Measurements from ENCODE around the gene PRMT3.

The PRMT3 gene

DNA sequence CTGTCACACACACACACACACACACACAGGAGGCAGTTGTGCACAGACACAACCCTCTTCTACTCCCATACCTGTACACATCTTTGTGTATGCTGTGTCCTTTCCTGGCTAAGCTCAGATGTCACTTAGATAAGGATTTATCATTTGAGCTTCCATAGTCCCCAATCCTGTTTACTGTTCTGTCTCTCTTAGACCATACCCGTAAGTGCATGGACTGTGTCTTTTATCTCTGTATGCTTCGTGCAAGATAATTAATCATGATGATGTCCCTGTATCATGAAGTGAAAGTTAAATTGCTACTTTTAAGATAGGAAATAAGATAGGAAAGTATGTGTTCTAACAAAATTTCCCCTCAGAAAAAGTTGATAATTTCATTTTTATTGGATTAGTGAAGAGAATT, 30.3 kb downstream of the PRMT3 start:
- Histone ChIP-seq H3K36me3 (ENCODE audit: control insufficient read depth, insufficient read depth, low read length) (no peaks in the 10 kb centered on the region), H3K9me3 (ENCODE audit: control insufficient read depth, low read length) (no peaks in the 10 kb centered on the region), H3K4me1 (ENCODE audit: control insufficient read depth, insufficient read depth, low read length) (no peaks in the 10 kb centered on the region), H3K27me3 (ENCODE audit: control insufficient read depth, insufficient read depth, low read length, poor library complexity, severe bottlenecking) (no peaks in the 10 kb centered on the region), H3K4me3 (ENCODE audit: insufficient read depth, low read depth, low read length) (no peak overlapping the region), H3K27ac (ENCODE audit: insufficient read depth, low read depth, low read length, poor library complexity, severe bottlenecking) (no peak overlapping the region)
- WGBS, 2 experiments = 98 to 100% methylated on average over 2 of the region's 2 CpGs

DNA sequence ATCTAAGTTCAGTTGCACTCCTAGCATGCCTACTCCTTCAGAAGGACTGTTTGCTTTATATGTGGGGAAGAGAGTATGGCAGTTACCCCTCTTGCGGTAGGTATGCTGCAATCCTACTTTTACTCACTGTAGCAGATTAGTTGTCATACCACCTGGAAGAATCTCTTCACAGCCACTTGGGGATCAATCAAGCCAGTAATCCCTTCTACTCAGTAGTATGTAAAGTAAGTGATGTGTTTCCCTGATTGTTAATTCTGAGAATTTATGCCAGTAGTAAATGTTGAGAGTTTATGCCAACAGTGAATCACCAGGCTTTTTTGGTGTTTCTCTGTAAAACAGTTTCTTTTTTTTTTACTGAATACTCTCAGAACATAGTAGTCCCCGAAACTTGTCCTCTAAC, 34.4 kb downstream of the PRMT3 start:
- 69 to 83% methylated on average over 2 of the region's 2 CpGs for WGBS, 2 experiments
- no peaks in the 10 kb centered on the region for H3K36me3 ChIP-seq (ENCODE audit: control insufficient read depth, insufficient read depth, low read length)

DNA sequence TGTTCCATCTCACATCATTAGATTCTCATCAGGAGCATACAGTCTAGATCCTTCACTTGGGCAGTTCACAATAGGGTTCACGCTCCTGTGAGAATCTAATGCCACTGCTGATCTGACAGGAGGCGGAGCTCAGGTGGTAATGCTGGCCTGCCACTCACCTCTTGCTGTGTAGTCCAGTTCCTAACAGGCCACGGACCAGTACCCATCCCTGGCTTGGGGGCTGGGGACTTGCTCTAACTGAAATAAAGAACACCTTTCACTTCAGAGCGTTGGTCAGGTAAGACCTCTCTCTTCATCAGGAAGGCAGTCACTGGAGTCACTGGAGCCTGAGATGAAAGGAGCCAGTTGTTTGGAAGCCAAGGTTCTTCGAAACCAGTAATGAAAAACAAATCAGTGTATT, 41.7 kb downstream of the PRMT3 start:
- H3K36me3 ChIP-seq (ENCODE audit: control insufficient read depth, insufficient read depth, low read length) = no peaks in the 10 kb centered on the region
- H3K9me3 ChIP-seq (ENCODE audit: control insufficient read depth, low read length) = no peaks in the 10 kb centered on the region
- H3K27me3 ChIP-seq (ENCODE audit: control insufficient read depth, insufficient read depth, low read length, poor library complexity, severe bottlenecking) = no peaks in the 10 kb centered on the region
- 92 to 95% methylated on average over 5 of the region's 5 CpGs for WGBS, 2 experiments
- H3K27ac ChIP-seq (ENCODE audit: insufficient read depth, low read depth, low read length, poor library complexity, severe bottlenecking) = no peak overlapping the region
- H3K4me1 ChIP-seq (ENCODE audit: control insufficient read depth, insufficient read depth, low read length) = no peaks in the 10 kb centered on the region
- H3K4me3 ChIP-seq (ENCODE audit: insufficient read depth, low read depth, low read length) = no peak overlapping the region

More for the DNA sequence above, 34.4 kb downstream of the PRMT3 start:
- Histone ChIP-seq H3K27ac (ENCODE audit: insufficient read depth, low read depth, low read length, poor library complexity, severe bottlenecking) (no peak overlapping the region), H3K4me1 (ENCODE audit: control insufficient read depth, insufficient read depth, low read length) (no peaks in the 10 kb centered on the region), H3K9me3 (ENCODE audit: control insufficient read depth, low read length) (no peaks in the 10 kb centered on the region), H3K4me3 (ENCODE audit: insufficient read depth, low read depth, low read length) (no peak overlapping the region), H3K27me3 (ENCODE audit: control insufficient read depth, insufficient read depth, low read length, poor library complexity, severe bottlenecking) (no peaks in the 10 kb centered on the region)

- H3K4me3 ChIP-seq (ENCODE audit: insufficient read depth, low read depth, low read length) = no peak overlapping the region
- WGBS, 2 experiments = 92 to 98% methylated on average over 2 of the region's 2 CpGs
- no peaks in the 10 kb centered on the region for H3K27me3 ChIP-seq (ENCODE audit: control insufficient read depth, insufficient read depth, low read length, poor library complexity, severe bottlenecking)
- no peaks in the 10 kb centered on the region for H3K4me1 ChIP-seq (ENCODE audit: control insufficient read depth, insufficient read depth, low read length)
- H3K9me3 ChIP-seq (ENCODE audit: control insufficient read depth, low read length) = no peaks in the 10 kb centered on the region
- no peaks in the 10 kb centered on the region for H3K36me3 ChIP-seq (ENCODE audit: control insufficient read depth, insufficient read depth, low read length)
- no peak overlapping the region for H3K27ac ChIP-seq (ENCODE audit: insufficient read depth, low read depth, low read length, poor library complexity, severe bottlenecking)
Measured at GRCh38 chr11:20438637-20439036, 51.1 kb downstream of the PRMT3 start.

DNA sequence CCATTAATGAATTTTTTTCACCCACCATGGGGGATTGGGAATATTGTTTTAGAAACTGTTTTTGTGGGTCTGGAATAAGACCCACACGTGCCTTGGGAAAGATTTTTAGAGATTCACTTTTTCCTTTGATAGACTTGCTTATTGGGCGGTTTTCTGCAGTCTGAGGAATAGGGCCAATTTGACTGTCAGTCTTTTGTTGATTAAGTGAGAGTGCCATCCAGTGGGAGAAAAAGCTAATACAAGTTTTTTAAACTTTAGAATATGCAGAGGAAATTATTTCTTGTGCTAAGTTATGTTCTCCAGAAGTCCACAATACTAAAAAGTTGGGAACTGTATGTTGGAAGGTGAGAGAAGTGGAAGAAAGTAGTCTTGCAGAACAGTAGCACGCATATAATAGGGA, 56.1 kb downstream of the PRMT3 start:
- 72 to 80% methylated on average over 3 of the region's 3 CpGs for WGBS, 2 experiments
- Histone ChIP-seq H3K4me3 (ENCODE audit: insufficient read depth, low read depth, low read length) (no peak overlapping the region), H3K36me3 (ENCODE audit: control insufficient read depth, insufficient read depth, low read length) (no peaks in the 10 kb centered on the region), H3K4me1 (ENCODE audit: control insufficient read depth, insufficient read depth, low read length) (no peaks in the 10 kb centered on the region), H3K27ac (ENCODE audit: insufficient read depth, low read depth, low read length, poor library complexity, severe bottlenecking) (no peak overlapping the region), H3K27me3 (ENCODE audit: control insufficient read depth, insufficient read depth, low read length, poor library complexity, severe bottlenecking) (no peaks in the 10 kb centered on the region), H3K9me3 (ENCODE audit: control insufficient read depth, low read length) (no peaks in the 10 kb centered on the region)

- Histone ChIP-seq H3K27ac (ENCODE audit: insufficient read depth, low read depth, low read length, poor library complexity, severe bottlenecking) (no peak overlapping the region), H3K27me3 (ENCODE audit: control insufficient read depth, insufficient read depth, low read length, poor library complexity, severe bottlenecking) (no peaks in the 10 kb centered on the region), H3K36me3 (ENCODE audit: control insufficient read depth, insufficient read depth, low read length) (no peaks in the 10 kb centered on the region), H3K4me3 (ENCODE audit: insufficient read depth, low read depth, low read length) (no peak overlapping the region), H3K9me3 (ENCODE audit: control insufficient read depth, low read length) (no peaks in the 10 kb centered on the region), H3K4me1 (ENCODE audit: control insufficient read depth, insufficient read depth, low read length) (no peaks in the 10 kb centered on the region)
- WGBS, 2 experiments = 86 to 100% methylated on average over 1 of the region's 1 CpG
Measured at GRCh38 chr11:20444535-20444934, 57.0 kb downstream of the PRMT3 start.

GRCh38 chr11:20448834-20449233, 61.3 kb downstream of the PRMT3 start:
- Histone ChIP-seq H3K27me3 (ENCODE audit: control insufficient read depth, insufficient read depth, low read length, poor library complexity, severe bottlenecking) (no peaks in the 10 kb centered on the region), H3K36me3 (ENCODE audit: control insufficient read depth, insufficient read depth, low read length) (no peaks in the 10 kb centered on the region), H3K4me3 (ENCODE audit: insufficient read depth, low read depth, low read length) (no peak overlapping the region), H3K4me1 (ENCODE audit: control insufficient read depth, insufficient read depth, low read length) (no peaks in the 10 kb centered on the region), H3K9me3 (ENCODE audit: control insufficient read depth, low read length) (no peaks in the 10 kb centered on the region), H3K27ac (ENCODE audit: insufficient read depth, low read depth, low read length, poor library complexity, severe bottlenecking) (no peak overlapping the region)
- 96 to 97% methylated on average over 3 to 4 of the region's 4 CpGs for WGBS, 2 experiments

GRCh38 chr11:20450829-20451228, 63.3 kb downstream of the PRMT3 start:
- Histone ChIP-seq H3K4me1 (ENCODE audit: control insufficient read depth, insufficient read depth, low read length) (no peaks in the 10 kb centered on the region), H3K9me3 (ENCODE audit: control insufficient read depth, low read length) (no peaks in the 10 kb centered on the region), H3K36me3 (ENCODE audit: control insufficient read depth, insufficient read depth, low read length) (no peaks in the 10 kb centered on the region), H3K27me3 (ENCODE audit: control insufficient read depth, insufficient read depth, low read length, poor library complexity, severe bottlenecking) (no peaks in the 10 kb centered on the region), H3K4me3 (ENCODE audit: insufficient read depth, low read depth, low read length) (no peak overlapping the region), H3K27ac (ENCODE audit: insufficient read depth, low read depth, low read length, poor library complexity, severe bottlenecking) (no peak overlapping the region)
- 100% methylated on average over 1 to 2 of the region's 2 CpGs for WGBS, 2 experiments

DNA sequence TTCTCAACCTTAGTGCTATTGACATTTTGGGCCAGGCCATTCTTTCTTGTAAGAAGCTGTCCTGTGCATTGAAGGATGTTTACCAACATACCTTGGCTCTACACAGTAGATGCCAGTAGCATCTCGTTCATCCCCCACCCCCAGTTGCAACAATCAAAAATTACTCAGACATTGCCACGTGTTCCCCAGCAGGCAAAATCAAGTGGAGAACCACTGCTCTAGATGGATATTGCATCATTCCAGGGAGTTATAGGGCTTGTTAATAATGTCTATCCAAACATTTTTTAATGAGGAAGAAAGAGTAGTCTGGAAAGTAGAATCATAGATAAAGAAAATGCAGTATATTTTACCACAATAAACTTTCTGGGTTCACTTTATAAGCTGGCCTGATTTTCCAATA, 64.1 kb downstream of the PRMT3 start:
- WGBS, 2 experiments = 86 to 91% methylated on average over 2 of the region's 2 CpGs
- no peak overlapping the region for H3K27ac ChIP-seq (ENCODE audit: insufficient read depth, low read depth, low read length, poor library complexity, severe bottlenecking)
- H3K27me3 ChIP-seq (ENCODE audit: control insufficient read depth, insufficient read depth, low read length, poor library complexity, severe bottlenecking) = no peaks in the 10 kb centered on the region
- no peaks in the 10 kb centered on the region for H3K9me3 ChIP-seq (ENCODE audit: control insufficient read depth, low read length)
- no peak overlapping the region for H3K4me3 ChIP-seq (ENCODE audit: insufficient read depth, low read depth, low read length)
- H3K36me3 ChIP-seq (ENCODE audit: control insufficient read depth, insufficient read depth, low read length) = no peaks in the 10 kb centered on the region
- no peaks in the 10 kb centered on the region for H3K4me1 ChIP-seq (ENCODE audit: control insufficient read depth, insufficient read depth, low read length)

DNA sequence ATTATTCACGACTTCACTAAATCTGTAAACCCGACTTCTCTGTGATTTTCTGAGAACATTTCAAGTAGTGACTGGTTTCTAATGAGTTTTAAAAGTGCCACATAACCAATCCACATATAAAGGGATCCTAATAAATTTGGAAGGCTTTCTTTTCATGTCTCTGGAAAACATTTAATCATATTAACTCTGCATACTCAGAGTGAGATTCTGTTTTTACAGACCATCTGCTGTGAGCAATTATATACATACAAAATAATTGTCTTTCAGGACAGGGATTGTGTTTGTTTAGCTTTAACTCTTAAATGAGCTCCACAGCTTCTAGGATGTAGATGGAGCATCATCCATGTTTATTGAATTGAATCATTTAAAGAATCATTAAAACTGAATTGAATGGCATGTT, 65.1 kb downstream of the PRMT3 start:
- H3K27ac ChIP-seq (ENCODE audit: insufficient read depth, low read depth, low read length, poor library complexity, severe bottlenecking) = no peak overlapping the region
- H3K9me3 ChIP-seq (ENCODE audit: control insufficient read depth, low read length) = no peaks in the 10 kb centered on the region
- no peaks in the 10 kb centered on the region for H3K36me3 ChIP-seq (ENCODE audit: control insufficient read depth, insufficient read depth, low read length)
- no peaks in the 10 kb centered on the region for H3K27me3 ChIP-seq (ENCODE audit: control insufficient read depth, insufficient read depth, low read length, poor library complexity, severe bottlenecking)
- 100% methylated on average over 2 of the region's 2 CpGs; no CpG with 5 or more reads in 1 of the 2 experiments for WGBS, 2 experiments
- no peak overlapping the region for H3K4me3 ChIP-seq (ENCODE audit: insufficient read depth, low read depth, low read length)
- H3K4me1 ChIP-seq (ENCODE audit: control insufficient read depth, insufficient read depth, low read length) = no peaks in the 10 kb centered on the region

DNA sequence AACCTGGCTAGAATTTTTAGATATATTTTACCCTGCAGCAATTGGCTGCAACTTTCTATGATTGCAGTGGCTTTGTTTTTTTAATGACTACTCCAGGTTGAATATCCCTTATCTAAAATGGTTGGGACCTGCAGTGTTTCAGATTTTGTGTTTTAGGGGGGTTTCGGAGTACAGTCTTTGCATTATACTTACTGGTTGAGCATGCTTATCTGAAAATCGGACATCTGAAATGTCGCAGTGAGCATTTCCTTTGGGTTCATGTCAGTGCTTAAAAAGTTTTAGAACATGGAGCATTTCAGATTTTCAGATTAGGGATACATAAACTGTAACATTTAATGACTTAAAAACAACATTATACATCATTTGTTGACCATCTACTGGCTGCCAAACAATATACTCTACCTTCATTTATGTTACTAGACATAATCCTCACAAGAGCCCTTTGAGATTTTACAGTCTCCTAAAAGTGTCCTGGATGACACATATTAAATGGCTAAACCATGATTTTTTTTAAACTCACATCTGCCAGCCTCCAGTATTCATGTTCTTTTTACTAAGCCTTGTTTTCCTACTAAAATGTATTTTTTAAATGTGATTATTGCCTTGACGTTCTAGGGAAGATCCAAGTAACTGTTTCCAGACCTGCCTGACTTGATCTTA, 66.3 kb downstream of the PRMT3 start:
- H3K4me3 ChIP-seq (ENCODE audit: insufficient read depth, low read depth, low read length) = no peak overlapping the region
- no peaks in the 10 kb centered on the region for H3K36me3 ChIP-seq (ENCODE audit: control insufficient read depth, insufficient read depth, low read length)
- H3K27me3 ChIP-seq (ENCODE audit: control insufficient read depth, insufficient read depth, low read length, poor library complexity, severe bottlenecking) = no peaks in the 10 kb centered on the region
- H3K27ac ChIP-seq (ENCODE audit: insufficient read depth, low read depth, low read length, poor library complexity, severe bottlenecking) = no peak overlapping the region
- no peaks in the 10 kb centered on the region for H3K9me3 ChIP-seq (ENCODE audit: control insufficient read depth, low read length)
- WGBS, 2 experiments = 94 to 97% methylated on average over 4 of the region's 4 CpGs
- no peaks in the 10 kb centered on the region for H3K4me1 ChIP-seq (ENCODE audit: control insufficient read depth, insufficient read depth, low read length)

Measured in ectodermal cell (in vitro differentiated cells).